SK-N-SH (cell line): ENCODE measurements around the gene APBB2. TPM values are rescaled to one million over a fixed set of nuclear protein-coding genes. Genes with fewer than 3 reads are reported as not detected.

Source experiments
- CTCF ChIA-PET: fragments of 300-600, 350-600 bp; formaldehyde crosslinking; extraction: SDS; loops from one replicate; lab custom pipeline; 2021; lab: Yijun Ruan, JAX
- POLR2A ChIA-PET: fragments of 350-600 bp; sonication (Branson Sonifier 250); formaldehyde crosslinking; extraction: SDS; loops from one replicate; lab custom pipeline; 2020; ENCODE audit warnings: antibody characterized with exemption, inconsistent platforms; lab: Yijun Ruan, JAX
- DNase-seq: peaks from one replicate; pipeline ENCODE4 v3.0.0; 2012
- H2AFZ ChIP-seq: fragments of 200-600 bp; sonication (generic); 2 replicates; pipeline ENCODE4 v1.8.1; 2016; ENCODE audit warnings: antibody characterized with exemption, mild to moderate bottlenecking, low read depth
- H3F3A ChIP-seq: fragments of 200-600 bp; sonication (generic); replicated peaks from 2 replicates; pipeline ENCODE3; 2016; ENCODE audit warnings: antibody characterized with exemption, mild to moderate bottlenecking; ENCODE audit not compliant: insufficient read depth
- H3K27ac ChIP-seq, 2 experiments: fragments of 200-500 bp in 1 of 2; fragments of 200-600 bp in 1 of 2; sonication (Bioruptor generic) in 1 of 2; sonication (generic), shearing (Covaris generic) in 1 of 2; 2 replicates each; pipeline versions ENCODE4 v1.5.1 to v1.6.1; 2014 to 2016; ENCODE audit warnings: low read depth in 2 of 2, inconsistent platforms in 1 of 2, low read length in 1 of 2, mild to moderate bottlenecking in 1 of 2, mixed read lengths in 1 of 2
- H3K27me3 ChIP-seq: fragments of 200-600 bp; sonication (generic), shearing (Covaris generic); 2 replicates; pipeline ENCODE4 v1.6.1; 2016; ENCODE audit warnings: mixed run types; ENCODE audit not compliant: insufficient read depth
- H3K36me3 ChIP-seq, 2 experiments: fragments of 200-500 bp in 1 of 2; fragments of 200-600 bp in 1 of 2; sonication (Bioruptor generic) in 1 of 2; sonication (generic) in 1 of 2; replicated peaks in 1 of 2; 2 replicates each; pipeline versions ENCODE3 to v1.5.1; 2014 to 2016; ENCODE audit warnings: low read length in 1 of 2, mild to moderate bottlenecking in 1 of 2; ENCODE audit not compliant: insufficient read depth in 2 of 2, control insufficient read depth in 1 of 2
- H3K4me1 ChIP-seq, 2 experiments: fragments of 200-500 bp in 1 of 2; fragments of 200-600 bp in 1 of 2; sonication (Bioruptor generic) in 1 of 2; sonication (generic), shearing (Covaris generic) in 1 of 2; 2 replicates each; pipeline versions ENCODE4 v1.5.1 to v1.6.1; 2014 to 2016; ENCODE audit warnings: low read depth in 1 of 2, low read length in 1 of 2, mixed run types in 1 of 2; ENCODE audit not compliant: insufficient read depth in 2 of 2, control insufficient read depth in 1 of 2
- H3K4me2 ChIP-seq: fragments of 200-600 bp; sonication (generic), shearing (Covaris generic); 2 replicates; pipeline ENCODE4 v1.6.1; 2017; ENCODE audit warnings: mixed run types
- H3K4me3 ChIP-seq, 2 experiments: fragments of 200-500 bp in 1 of 2; fragments of 200-600 bp in 1 of 2; sonication (Bioruptor generic) in 1 of 2; sonication (generic), shearing (Covaris generic) in 1 of 2; 2 replicates each; pipeline versions ENCODE4 v1.5.1 to v1.8.1; 2014 to 2016; ENCODE audit warnings: low read depth in 2 of 2, inconsistent platforms in 1 of 2, low read length in 1 of 2, mild to moderate bottlenecking in 1 of 2, mixed read lengths in 1 of 2, moderate library complexity in 1 of 2
- H3K79me2 ChIP-seq: fragments of 200-600 bp; sonication (generic); 2 replicates; pipeline ENCODE4 v1.8.1; 2017; ENCODE audit warnings: mild to moderate bottlenecking; ENCODE audit not compliant: insufficient read depth
- H3K9ac ChIP-seq: fragments of 200-600 bp; sonication (generic); 2 replicates; pipeline ENCODE4 v1.6.1; 2017; ENCODE audit warnings: mixed run types
- H3K9me2 ChIP-seq: fragments of 200-600 bp; sonication (generic); 2 replicates; pipeline ENCODE4 v1.6.1; 2017; ENCODE audit warnings: mixed run types
- H3K9me3 ChIP-seq: fragments of 200-600 bp; sonication (generic); 2 replicates; pipeline ENCODE4 v1.6.1; 2017; ENCODE audit warnings: mixed run types, mild to moderate bottlenecking, moderate library complexity
- H4K20me1 ChIP-seq: fragments of 200-600 bp; sonication (generic); 2 replicates; pipeline ENCODE4 v1.6.1; 2017; ENCODE audit warnings: mild to moderate bottlenecking, mixed run types; ENCODE audit not compliant: insufficient read depth
- FOSL2 ChIP-seq: IDR thresholded peaks from 2 replicates; pipeline ENCODE4 v1.4.0; 2012; ENCODE audit warnings: low read depth, mild to moderate bottlenecking, moderate library complexity, borderline replicate concordance
- GABPA ChIP-seq: IDR thresholded peaks from 2 replicates; pipeline ENCODE4 v1.4.0; 2012; ENCODE audit warnings: low read depth, mild to moderate bottlenecking
- RCOR1 ChIP-seq: fragments of 150-350 bp; IDR thresholded peaks from 2 replicates; pipeline ENCODE4 v1.6.1; 2017; ENCODE audit warnings: antibody characterized with exemption, low read length
- RFX5 ChIP-seq: IDR thresholded peaks from 2 replicates; pipeline ENCODE4 v1.6.1; 2012; ENCODE audit warnings: mild to moderate bottlenecking, improper control_type of control experiment, low read length
- RXRA ChIP-seq: IDR thresholded peaks from 2 replicates; pipeline ENCODE4 v1.4.0; 2012; ENCODE audit warnings: low read depth, mild to moderate bottlenecking, borderline replicate concordance
- TAF1 ChIP-seq: IDR thresholded peaks from 2 replicates; pipeline ENCODE4 v1.6.1; 2012; ENCODE audit warnings: low read depth, mild to moderate bottlenecking, low read length, moderate library complexity, borderline replicate concordance
- TEAD4 ChIP-seq: IDR thresholded peaks from 2 replicates; pipeline ENCODE4 v1.4.0; 2012; ENCODE audit warnings: mild to moderate bottlenecking, borderline replicate concordance; ENCODE audit not compliant: insufficient read depth
- USF1 ChIP-seq: IDR thresholded peaks from 2 replicates; pipeline ENCODE4 v1.4.0; 2012; ENCODE audit warnings: low read depth, borderline replicate concordance
- ZBTB33 ChIP-seq: IDR thresholded peaks from 2 replicates; pipeline ENCODE4 v1.4.0; 2012; ENCODE audit warnings: low read depth, borderline replicate concordance
- WGBS: methylation state at CpG from one replicate; pipeline ENCODE4 v1.1.6; 2017; ENCODE audit warnings: low lambda C conversion rate; 5-methylcytosine and 5-hydroxymethylcytosine counted together
- polyA plus RNA-seq, 3 experiments: library from polyadenylated mRNA; depleted of rRNA; stranded (reverse); fragments of >200 nt; gene quantifications; 2 replicates each; pipeline ENCODE4 v1.2.3, GENCODE V29; 2012

APBB2 gene
- polyA plus RNA-seq, 1 of the 3 experiments (the other 2 are of a cell fraction) = 49.8 TPM

DNA sequence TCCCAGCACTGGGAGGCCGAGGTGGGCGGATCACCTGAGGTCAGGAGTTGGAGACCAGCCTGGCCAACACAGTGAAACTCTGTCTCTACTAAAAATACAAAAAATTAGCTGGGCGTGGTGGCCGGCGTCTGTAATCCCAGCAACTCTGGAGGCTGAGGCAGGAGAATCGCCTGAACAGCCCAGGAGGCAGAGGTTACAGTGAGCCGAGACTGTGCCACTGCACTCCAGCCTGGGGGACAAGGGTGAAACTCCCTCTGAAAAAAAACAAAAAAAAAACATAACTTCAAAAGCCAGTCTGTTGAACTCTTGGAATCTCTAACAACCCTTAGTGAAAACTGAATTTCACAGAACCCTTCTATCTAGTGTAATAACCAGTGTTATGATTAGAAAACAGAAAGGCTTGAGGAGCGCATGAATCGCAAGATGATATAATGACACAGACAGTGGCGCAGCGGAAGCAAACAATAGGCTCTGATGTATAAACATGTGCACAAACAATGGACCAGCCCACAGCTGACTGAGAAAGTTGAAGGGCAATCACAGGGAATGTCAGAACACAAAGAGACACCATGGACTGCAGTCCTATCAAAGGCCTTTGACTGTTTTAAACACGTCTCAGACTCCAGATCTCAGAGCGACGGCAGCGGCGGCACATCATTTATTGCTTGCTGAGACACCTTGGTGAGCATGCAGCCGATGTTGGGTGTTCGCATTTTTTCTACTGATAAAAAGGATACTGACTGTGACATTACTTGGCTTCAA, 383.0 kb downstream of the APBB2 start:
- H3K9me2 ChIP-seq = no peaks in the 10 kb centered on the region
- H3K4me2 ChIP-seq = no peak overlapping the region
- no peak for DNase-seq
- ChIA-PET CTCF (interaction anchor here (0.6 to 3.9 kb wide), 2 partner anchors 10 to 39 kb away, joined by 3 to 22 read pairs; no protein-coding TSS in a partner anchor), POLR2A (no interaction called here)
- no peak overlapping the region for H3K27ac ChIP-seq
- H3K4me3 ChIP-seq = no peak overlapping the region
- 96% methylated on average over 18 of the region's 18 CpGs for WGBS
- no peaks in the 10 kb centered on the region for H3K27me3 ChIP-seq
- no peaks in the 10 kb centered on the region for H4K20me1 ChIP-seq
- H2AFZ ChIP-seq = no peak overlapping the region
- no peaks in the 10 kb centered on the region for H3F3A ChIP-seq
- no peaks in the 10 kb centered on the region; a peak in 1 of 4 replicates for H3K4me1 ChIP-seq
- peaks cover 26 to 42% of the 10 kb centered on the region in 2 experiments for H3K36me3 ChIP-seq
- TF ChIP-seq FOSL2 (no peak), RCOR1 (no peak), ZBTB33 (no peak), RFX5 (no peak), GABPA (no peak), USF1 (no peak)
- no peak overlapping the region for H3K9ac ChIP-seq
- H3K9me3 ChIP-seq = no peaks in the 10 kb centered on the region
- H3K79me2 ChIP-seq = no peaks in the 10 kb centered on the region

DNA sequence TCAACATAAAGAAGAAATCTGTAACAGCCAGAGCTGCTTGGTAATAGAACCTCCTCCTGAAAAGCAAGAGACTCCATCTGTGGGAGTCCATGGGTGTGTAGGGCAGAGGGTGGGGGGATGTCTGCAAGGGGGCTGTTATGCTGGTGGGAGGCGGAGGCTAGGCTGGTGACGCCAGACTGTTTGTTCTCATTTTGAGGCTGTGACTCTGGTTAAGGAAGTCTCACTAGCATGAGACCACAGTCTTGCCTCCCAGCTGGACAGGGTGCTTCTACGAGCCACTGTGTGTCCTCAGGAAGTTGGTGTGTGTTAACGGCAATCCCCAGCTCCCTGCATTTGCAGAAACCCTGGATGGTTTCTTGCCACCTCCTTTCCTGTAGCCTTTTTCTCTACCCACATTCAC, 384.8 kb downstream of the APBB2 start:
- H2AFZ ChIP-seq = no peak overlapping the region
- H3K79me2 ChIP-seq = no peaks in the 10 kb centered on the region
- no peak overlapping the region for H3K27ac ChIP-seq
- H3K4me1 ChIP-seq = no peaks in the 10 kb centered on the region; a peak in 1 of 4 replicates
- no peaks in the 10 kb centered on the region for H3F3A ChIP-seq
- no peak overlapping the region for H3K9ac ChIP-seq
- no peaks in the 10 kb centered on the region for H3K9me2 ChIP-seq
- H3K4me2 ChIP-seq = no peak overlapping the region
- no peaks in the 10 kb centered on the region for H3K27me3 ChIP-seq
- ChIA-PET POLR2A (no interaction called here), CTCF (interaction anchor here (0.9 to 3.9 kb wide), 3 partner anchors 9 to 11 kb away, joined by 3 to 22 read pairs (median 3); no protein-coding TSS in a partner anchor)
- TF ChIP-seq TAF1 (no peak), GABPA (no peak), TEAD4 (no peak), RXRA (no peak)
- 100% methylated on average over 1 of the region's 4 CpGs for WGBS
- H3K9me3 ChIP-seq = no peaks in the 10 kb centered on the region
- peaks cover 33 to 52% of the 10 kb centered on the region in 2 experiments for H3K36me3 ChIP-seq
- H4K20me1 ChIP-seq = no peaks in the 10 kb centered on the region
- H3K4me3 ChIP-seq = no peak overlapping the region
- DNase-seq = no peak
